ENCODE data around the gene SCMH1.

- TF ChIP-seq CTCF (conservative IDR thresholded peaks at IDR 0.05; ENCODE audit: low read depth, low read length) (no peak), FOS (IDR thresholded peaks at IDR 0.05; ENCODE audit: low read depth, low read length) (no peak), RAD21 (IDR thresholded peaks at IDR 0.05; ENCODE audit: low read length) (no peak), POLR2A (IDR thresholded peaks at IDR 0.05; ENCODE audit: low read depth, low read length) (no peak; the same call in 1 of the 2 replicates), RFX5 (IDR thresholded peaks at IDR 0.05; ENCODE audit: low read depth, low read length) (no peak)
Measured at GRCh38 chr1:41241749-41242341, at the start of gene SCMH1.

Measured in IMR-90 (cell line).